Endothelial cell of umbilical vein (primary cell): ENCODE data around the gene DYNC2LI1. TPM values are rescaled to one million over a fixed set of nuclear protein-coding genes. Genes with fewer than 3 reads are reported as not detected.

ENCODE experiments used
- BruUV-seq: library from RNA; stranded (reverse); fragments of 400-500 nt; replicated peaks from 2 replicates; lab custom pipeline; 2021; lab: Mats Ljungman, UMichigan
- CTCF ChIA-PET: fragments of 300-600, 350-600 bp; sonication (Branson Sonifier 250); formaldehyde crosslinking; loops from one replicate; lab custom pipeline; 2021; ENCODE audit warnings: antibody characterized with exemption, inconsistent platforms; lab: Charles Lee
- POLR2A ChIA-PET: fragments of 300-600, 350-600 bp; sonication (Branson Sonifier 250); formaldehyde crosslinking; loops from one replicate; lab custom pipeline; 2021; ENCODE audit warnings: antibody characterized with exemption, inconsistent platforms; lab: Charles Lee
- DNase-seq: peaks from one replicate; pipeline ENCODE4 v3.0.0-alpha.2; 2011; ENCODE audit warnings: low read depth, low spot score
- FAIRE-seq: peaks from 2 replicates; lab custom pipeline; 2011; peaks lifted over from hg19 to GRCh38; lab: Jason Lieb, UNC
- H2AFZ ChIP-seq: 2 replicates; pipeline ENCODE4 v1.6.0; 2012; ENCODE audit warnings: low read depth, low read length, control low read depth, inconsistent platforms
- H3K27ac ChIP-seq: 2 replicates; pipeline ENCODE4 v1.5.1; 2011; ENCODE audit warnings: low read depth, mild to moderate bottlenecking, control low read depth, low read length, moderate library complexity; ENCODE audit not compliant: insufficient read depth
- H3K27me3 ChIP-seq, 2 experiments: 2 replicates each; pipeline versions ENCODE4 v1.6.0 to v1.6.1; 2011; ENCODE audit warnings: low read length in 2 of 2, mixed read lengths in 1 of 2; ENCODE audit not compliant: control insufficient read depth in 2 of 2, insufficient read depth in 2 of 2
- H3K36me3 ChIP-seq, 2 experiments: 2 replicates in 1 of 2; 3 replicates in 1 of 2; pipeline ENCODE4 v1.5.1; 2011; ENCODE audit warnings: low read length in 2 of 2, mild to moderate bottlenecking in 1 of 2, moderate library complexity in 1 of 2; ENCODE audit not compliant: control insufficient read depth in 2 of 2, insufficient read depth in 2 of 2; ENCODE audit errors: extremely low read depth in 1 of 2
- H3K4me1 ChIP-seq: 3 replicates; pipeline ENCODE4 v1.5.1; 2011; ENCODE audit warnings: mild to moderate bottlenecking, low read length; ENCODE audit not compliant: control insufficient read depth, insufficient read depth; ENCODE audit errors: extremely low read depth
- H3K4me2 ChIP-seq: 2 replicates; pipeline ENCODE4 v1.6.1; 2011; ENCODE audit warnings: low read length, control low read depth, mixed read lengths; ENCODE audit not compliant: insufficient read depth
- H3K4me3 ChIP-seq, 3 experiments: fragments of 200-600 bp in 1 of 3; sonication (generic), shearing (Covaris generic) in 1 of 3; replicated peaks in 1 of 3; 2 replicates each; pipeline ENCODE4 v1.5.1; 2011 to 2016; ENCODE audit warnings: control low read depth in 3 of 3, low read length in 3 of 3, mild to moderate bottlenecking in 2 of 3, inconsistent platforms in 1 of 3, low read depth in 1 of 3, moderate library complexity in 1 of 3; ENCODE audit not compliant: insufficient read depth in 1 of 3
- H3K79me2 ChIP-seq: 2 replicates; pipeline ENCODE4 v1.6.0; 2012; ENCODE audit warnings: low read length, inconsistent platforms; ENCODE audit not compliant: control insufficient read depth, insufficient read depth
- H3K9ac ChIP-seq: replicated peaks from 2 replicates; pipeline ENCODE3; 2011; ENCODE audit warnings: low read length, control low read depth; ENCODE audit not compliant: insufficient read depth; ENCODE audit errors: extremely low read depth
- H3K9me1 ChIP-seq: replicated peaks from 3 replicates; pipeline ENCODE4 v1.6.0; 2011; ENCODE audit warnings: mild to moderate bottlenecking, low read length; ENCODE audit not compliant: control insufficient read depth, insufficient read depth; ENCODE audit errors: extremely low read depth
- H3K9me3 ChIP-seq: replicated peaks from 2 replicates; pipeline ENCODE4 v1.5.1; 2012; ENCODE audit warnings: low read length, inconsistent platforms; ENCODE audit not compliant: control insufficient read depth, insufficient read depth
- H4K20me1 ChIP-seq: replicated peaks from 2 replicates; pipeline ENCODE3; 2011; ENCODE audit warnings: mild to moderate bottlenecking, low read length; ENCODE audit not compliant: control insufficient read depth, insufficient read depth; ENCODE audit errors: extremely low read depth
- CTCF ChIP-seq, 2 donors: IDR thresholded peaks; 1 replicate in 1 of 2; 2 replicates in 1 of 2; pipeline ENCODE4 v1.5.1; 2011; ENCODE audit warnings: low read length in 2 of 2, mild to moderate bottlenecking in 2 of 2, moderate library complexity in 2 of 2, control low read depth in 1 of 2, inconsistent platforms in 1 of 2, low read depth in 1 of 2; ENCODE audit not compliant: insufficient read depth in 1 of 2; ENCODE audit errors: extremely low read depth in 1 of 2
- EZH2 ChIP-seq: IDR thresholded peaks from 2 replicates; pipeline ENCODE4 v1.6.1; 2012; ENCODE audit warnings: borderline replicate concordance, low read depth, mild to moderate bottlenecking, moderate library complexity, low read length, inconsistent platforms; ENCODE audit not compliant: severe bottlenecking
- FOS ChIP-seq: IDR thresholded peaks from 2 replicates; pipeline ENCODE4 v1.6.1; 2011; ENCODE audit warnings: mild to moderate bottlenecking, low read length, moderate library complexity, borderline replicate concordance; ENCODE audit not compliant: insufficient read depth
- GATA2 ChIP-seq: IDR thresholded peaks from 2 replicates; pipeline ENCODE4 v1.7.0; 2011; ENCODE audit warnings: low read depth, mild to moderate bottlenecking, moderate library complexity, mixed read lengths, low read length; ENCODE audit not compliant: insufficient read length, insufficient read depth
- MYC ChIP-seq: IDR thresholded peaks from one replicate; pipeline ENCODE4 v1.6.1; 2011; ENCODE audit warnings: mild to moderate bottlenecking, low read depth, low read length
- POLR2A ChIP-seq: IDR thresholded peaks from 2 replicates; pipeline ENCODE4 v1.6.1; 2012; ENCODE audit warnings: low read depth, mild to moderate bottlenecking, control low read depth, low read length
- POLR2AphosphoS5 ChIP-seq: IDR thresholded peaks from 2 replicates; pipeline ENCODE4 v1.6.1; 2012; ENCODE audit warnings: low read depth, mild to moderate bottlenecking, control low read depth, low read length, moderate library complexity; ENCODE audit not compliant: insufficient read depth
- dilution Hi-C: fragments of 300-500 bp; cut with MboI; formaldehyde crosslinking; loops from one replicate; pipeline ENCODE4 v1.15.0; 2019; ENCODE audit warnings: low sequenced_read_pairs; ENCODE audit not compliant: extremely low pct_ligation_motif_present
- intact Hi-C: fragments of 100-400 bp; cut with micrococcal nuclease; formaldehyde crosslinking; loops from one replicate; pipeline ENCODE4 v1.10.0; 2022
- polyA plus RNA-seq, 4 experiments: library from polyadenylated mRNA; depleted of rRNA in 3 of 4; stranded (reverse) in 3 of 4; unstranded in 1 of 4; fragments of >200 nt; gene quantifications; 2 replicates each; pipeline versions ENCODE4 v1.2.1 to v1.2.3, GENCODE V29; 2011 to 2012; ENCODE audit warnings: missing spikeins in 1 of 4
- total RNA-seq: library from RNA; stranded (reverse); gene quantifications from 2 replicates; pipeline ENCODE4 v1.2.3, GENCODE V29; 2021
- TF ChIP-seq, protein P1 (sequence below): IDR thresholded peaks from 2 replicates; pipeline ENCODE4 v1.6.1; 2011; ENCODE audit not compliant: insufficient read depth, insufficient read length

DYNC2LI1 gene
- total and polyA plus RNA-seq, 2 donors (not counting 3 experiments of a cell fraction or from before 2014, with no cell fraction given): 4.2 to 8.7 TPM

DNA sequence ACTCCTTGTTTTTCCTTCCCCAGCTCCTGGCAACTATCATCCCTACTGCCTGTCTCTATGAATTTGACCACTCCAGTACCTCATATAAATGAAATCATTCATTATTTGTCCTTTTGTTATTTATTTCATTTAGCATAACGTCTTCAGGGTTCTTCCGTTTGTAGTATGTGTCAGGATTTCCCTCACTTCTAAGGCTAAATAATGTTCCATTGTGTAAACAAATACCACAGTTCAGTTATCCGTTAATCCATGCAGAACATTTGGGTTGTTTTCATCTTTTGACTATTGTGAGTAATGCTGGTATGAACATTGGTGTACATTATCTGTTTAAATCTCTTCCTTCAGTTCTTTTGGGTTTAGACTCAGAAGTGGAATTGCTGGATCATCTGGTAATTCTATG, 18.8 kb downstream of the DYNC2LI1 start:
- FAIRE-seq: no peak
- no peaks in the 10 kb centered on the region for H3K4me1 ChIP-seq
- no peak overlapping the region for H3K4me3 ChIP-seq
- no peaks in the 10 kb centered on the region for H3K36me3 ChIP-seq
- no peaks in the 10 kb centered on the region for H3K9me3 ChIP-seq
- CTCF ChIA-PET: no interaction called here
- no peak overlapping the region for H2AFZ ChIP-seq
- dilution Hi-C loops: no loop called here
- no peaks in the 10 kb centered on the region for H3K9me1 ChIP-seq
- no peak overlapping the region for H3K4me2 ChIP-seq
- no peak overlapping the region for H3K27ac ChIP-seq
- no peak for TF ChIP-seq GATA2
- no peak for TF ChIP-seq EZH2
- TF ChIP-seq POLR2A: no peak
- TF ChIP-seq, protein P1, sequence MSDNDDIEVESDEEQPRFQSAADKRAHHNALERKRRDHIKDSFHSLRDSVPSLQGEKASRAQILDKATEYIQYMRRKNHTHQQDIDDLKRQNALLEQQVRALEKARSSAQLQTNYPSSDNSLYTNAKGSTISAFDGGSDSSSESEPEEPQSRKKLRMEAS: no peak
- TF ChIP-seq FOS: no peak
- no peak for TF ChIP-seq MYC
- TF ChIP-seq POLR2AphosphoS5: no peak
- DNase-seq: no peak
- H4K20me1 ChIP-seq: no peaks in the 10 kb centered on the region
- POLR2A ChIA-PET: no interaction called here
- no peaks in the 10 kb centered on the region for H3K79me2 ChIP-seq
- intact Hi-C loops: no loop called here
- BruUV-seq: no TSS peak
- no peaks in the 10 kb centered on the region for H3K27me3 ChIP-seq
- H3K9ac ChIP-seq: no peak overlapping the region

DNA sequence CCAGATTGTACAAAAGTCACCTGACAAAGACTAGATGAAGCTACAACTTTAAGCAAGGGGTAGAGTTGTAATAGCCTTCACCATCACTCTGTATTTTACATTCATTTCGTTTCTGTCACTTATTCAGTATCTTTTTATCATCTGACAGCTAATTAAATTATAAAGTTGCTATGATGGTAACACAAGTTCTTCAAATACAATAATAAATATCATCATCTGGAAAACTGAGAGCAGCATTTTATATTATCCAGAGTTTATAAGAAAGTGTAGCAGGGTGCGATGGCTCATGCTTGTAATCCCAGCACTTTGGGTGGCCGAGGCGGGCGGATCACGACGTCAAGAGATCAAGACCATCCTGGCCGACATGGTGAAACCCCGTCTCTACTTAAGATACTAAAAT, 21.1 kb downstream of the DYNC2LI1 start:
- TF ChIP-seq EZH2 (no peak), CTCF (IDR thresholded peaks at IDR 0.05; ENCODE audit: extremely low read depth in 1 of 2, insufficient read depth in 1 of 2, low read depth in 1 of 2, low read length in 2 of 2) (no peak), POLR2AphosphoS5 (no peak), MYC (no peak)
- TF ChIP-seq, protein P1: no peak
- Histone ChIP-seq H3K79me2 (no peaks in the 10 kb centered on the region), H4K20me1 (no peaks in the 10 kb centered on the region), H3K4me1 (no peaks in the 10 kb centered on the region), H3K9me1 (no peaks in the 10 kb centered on the region), H3K4me3 (no peak overlapping the region), H3K27me3 (no peaks in the 10 kb centered on the region), H3K4me2 (no peak overlapping the region), H2AFZ (no peak overlapping the region), H3K9ac (no peak overlapping the region), H3K36me3 (no peaks in the 10 kb centered on the region), H3K9me3 (no peaks in the 10 kb centered on the region), H3K27ac (no peak overlapping the region)
- dilution Hi-C loops (no loop called here), intact Hi-C loops (no loop called here)
- POLR2A ChIA-PET: no interaction called here
- CTCF ChIA-PET: no interaction called here
- DNase-seq (no peak), FAIRE-seq (no peak)
- BruUV-seq: no TSS peak
